Rectal smooth muscle tissue (tissue), 1 donor: ENCODE results near the gene RASSF5.
"Not testable (repeated sequence)": the region's sequence is repeated elsewhere in the genome, so short reads cannot be mapped to it uniquely, and the experiment has no call there.

Experiments
- H3K27ac ChIP-seq: one replicate; pipeline ENCODE4 v1.7.0; 2013; ENCODE audit warnings: low read depth, low read length, inconsistent platforms
- H3K27me3 ChIP-seq: one replicate; pipeline ENCODE4 v1.7.0; 2013; ENCODE audit warnings: low read length; ENCODE audit not compliant: control insufficient read depth, insufficient read depth
- H3K36me3 ChIP-seq: one replicate; pipeline ENCODE4 v1.7.0; 2013; ENCODE audit warnings: low read length; ENCODE audit not compliant: control insufficient read depth, insufficient read depth
- H3K4me1 ChIP-seq: one replicate; pipeline ENCODE4 v1.7.0; 2013; ENCODE audit warnings: low read length; ENCODE audit not compliant: control insufficient read depth, insufficient read depth
- H3K4me3 ChIP-seq: one replicate; pipeline ENCODE4 v1.7.0; 2013; ENCODE audit warnings: low read length
- H3K9ac ChIP-seq: one replicate; pipeline ENCODE4 v1.7.0; 2013; ENCODE audit warnings: low read length

The RASSF5 gene

DNA sequence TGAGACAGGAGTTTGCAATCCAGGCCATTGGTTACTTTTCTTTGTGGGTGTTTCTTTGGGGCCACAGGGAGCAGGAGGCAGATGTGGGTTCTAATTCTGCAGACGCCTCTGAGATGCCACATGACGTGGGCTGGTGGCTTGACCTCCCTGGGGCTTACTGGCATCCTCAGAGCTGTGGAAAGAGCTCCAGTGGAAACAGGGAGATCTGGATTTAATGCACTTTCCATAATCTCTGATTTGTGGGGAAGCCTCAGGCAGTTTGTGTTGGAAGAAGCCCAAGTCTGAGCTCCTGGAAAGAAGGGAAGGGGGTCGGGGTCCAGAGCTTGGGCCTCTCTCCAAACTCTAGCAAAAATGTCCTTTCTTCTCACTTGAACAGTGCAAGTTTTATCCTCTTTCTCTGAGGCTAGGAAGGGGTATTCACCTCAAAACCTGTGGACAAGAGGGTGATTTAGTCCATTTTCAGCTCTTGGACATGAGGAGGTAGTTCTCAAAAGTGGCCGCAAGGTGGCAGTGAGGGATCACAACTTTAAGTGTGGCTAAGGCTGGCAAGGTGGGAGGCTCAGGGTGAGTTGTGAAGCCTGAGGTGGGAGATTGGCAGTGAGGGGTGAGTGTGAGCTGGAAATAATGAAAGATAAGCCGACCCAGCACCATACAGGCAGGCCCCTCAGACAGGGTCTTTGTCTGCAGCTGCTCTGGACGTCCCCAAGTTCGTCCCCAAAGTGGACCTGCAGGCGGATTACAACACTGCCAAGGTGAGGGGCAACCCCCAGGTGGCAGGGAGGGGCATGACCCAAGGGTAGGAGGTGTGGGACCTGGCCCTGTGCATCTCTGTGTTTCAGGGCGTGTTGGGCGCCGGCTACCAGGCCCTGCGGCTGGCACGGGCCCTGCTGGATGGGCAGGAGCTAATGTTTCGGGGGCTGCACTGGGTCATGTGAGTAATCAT lies 27.9 kb upstream of the RASSF5 start:
- Histone ChIP-seq H3K4me1 (no peaks in the 10 kb centered on the region), H3K9ac (no peak overlapping the region), H3K4me3 (no peak overlapping the region), H3K36me3 (peaks cover 6% of the 10 kb centered on the region), H3K27ac (no peak overlapping the region), H3K27me3 (no peaks in the 10 kb centered on the region)

GRCh38 chr1:206480211-206480610 lies 27.1 kb upstream of the RASSF5 start:
- Histone ChIP-seq H3K27ac (no peak overlapping the region), H3K27me3 (no peaks in the 10 kb centered on the region), H3K9ac (no peak overlapping the region), H3K36me3 (peaks cover 6% of the 10 kb centered on the region), H3K4me3 (no peak overlapping the region), H3K4me1 (no peaks in the 10 kb centered on the region)

DNA sequence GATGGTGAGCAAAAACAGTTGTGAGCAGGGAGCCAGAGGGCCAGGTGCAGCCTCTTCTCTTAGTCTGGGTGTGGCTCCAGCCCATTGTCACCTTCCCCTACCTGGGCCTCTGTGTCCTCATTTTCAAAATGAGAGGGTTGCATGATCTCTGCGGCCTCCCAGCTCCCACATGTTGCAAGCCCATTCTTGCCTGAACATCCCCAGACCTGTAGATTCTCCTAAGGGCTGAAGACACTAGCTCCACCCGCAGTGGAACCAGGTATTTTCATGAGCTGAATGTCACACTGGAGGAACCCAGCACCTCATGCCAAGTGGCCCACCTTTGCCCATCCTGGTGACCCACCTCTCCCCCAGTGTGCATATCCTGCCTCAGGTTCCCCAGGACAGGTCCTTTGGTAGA lies 24.7 kb upstream of the RASSF5 start:
- Histone ChIP-seq H3K4me3 (no peak overlapping the region), H3K27ac (no peak overlapping the region), H3K27me3 (no peaks in the 10 kb centered on the region), H3K36me3 (peaks cover 4% of the 10 kb centered on the region), H3K4me1 (no peaks in the 10 kb centered on the region), H3K9ac (no peak overlapping the region)

- H3K4me1 ChIP-seq, H3K27me3 ChIP-seq, H3K4me3 ChIP-seq, H3K27ac ChIP-seq, H3K36me3 ChIP-seq, H3K9ac ChIP-seq: not testable (repeated sequence)
Observed at GRCh38 chr1:206483864-206484263, 23.5 kb upstream of the RASSF5 start.

DNA sequence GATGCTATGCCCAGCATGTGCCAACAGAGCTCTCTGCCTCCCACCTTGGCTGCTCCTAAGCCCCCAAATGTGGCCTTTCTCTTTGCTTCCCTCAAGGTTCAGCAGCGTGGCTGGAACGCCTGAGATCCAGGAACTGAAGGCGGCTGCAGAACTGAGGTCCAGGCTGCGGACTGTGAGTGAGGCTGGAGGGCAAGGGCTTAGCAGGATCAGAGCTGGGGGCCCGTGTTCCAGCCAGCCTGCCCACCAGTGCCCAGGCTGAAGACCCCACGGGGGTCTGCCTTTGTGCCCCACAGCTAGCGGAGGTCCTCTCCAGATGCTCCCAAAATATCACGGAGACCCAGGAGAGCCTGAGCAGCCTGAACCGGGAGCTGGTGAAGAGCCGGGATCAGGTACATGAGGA lies 22.4 kb upstream of the RASSF5 start:
- H3K9ac ChIP-seq = no peak overlapping the region
- no peak overlapping the region for H3K27ac ChIP-seq
- no peaks in the 10 kb centered on the region for H3K27me3 ChIP-seq
- H3K36me3 ChIP-seq = peaks cover 4% of the 10 kb centered on the region
- H3K4me1 ChIP-seq = no peaks in the 10 kb centered on the region
- no peak overlapping the region for H3K4me3 ChIP-seq

GRCh38 chr1:206486995-206487788 lies 20.1 kb upstream of the RASSF5 start:
- Histone ChIP-seq H3K27ac (no peak overlapping the region), H3K36me3 (no peaks in the 10 kb centered on the region), H3K27me3 (no peaks in the 10 kb centered on the region), H3K4me3 (no peak overlapping the region), H3K9ac (no peak overlapping the region), H3K4me1 (no peaks in the 10 kb centered on the region)

DNA sequence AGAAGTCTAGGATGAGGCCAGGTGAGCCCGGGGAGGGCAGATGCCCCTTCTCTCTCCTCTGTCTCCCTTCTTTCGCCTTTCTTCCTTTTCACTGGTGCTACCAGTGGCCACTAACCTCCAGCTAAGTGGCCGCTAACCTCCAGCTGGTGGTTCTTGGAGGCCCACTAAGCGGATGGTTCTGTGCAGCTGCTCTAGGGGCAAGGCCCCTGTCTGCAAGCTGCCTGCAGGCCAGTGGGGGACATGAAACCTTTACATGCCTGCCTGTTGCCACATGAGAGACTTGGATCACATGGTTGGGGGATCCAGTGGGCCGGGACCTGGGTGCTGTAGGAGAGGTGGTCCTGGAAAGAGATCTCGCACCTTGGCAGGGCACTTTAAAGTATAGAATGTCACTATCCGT lies 19.4 kb upstream of the RASSF5 start:
- H3K27me3 ChIP-seq = no peaks in the 10 kb centered on the region
- no peak overlapping the region for H3K27ac ChIP-seq
- H3K4me1 ChIP-seq = no peaks in the 10 kb centered on the region
- H3K36me3 ChIP-seq = peaks cover 2% of the 10 kb centered on the region
- no peak overlapping the region for H3K4me3 ChIP-seq
- no peak overlapping the region for H3K9ac ChIP-seq

DNA sequence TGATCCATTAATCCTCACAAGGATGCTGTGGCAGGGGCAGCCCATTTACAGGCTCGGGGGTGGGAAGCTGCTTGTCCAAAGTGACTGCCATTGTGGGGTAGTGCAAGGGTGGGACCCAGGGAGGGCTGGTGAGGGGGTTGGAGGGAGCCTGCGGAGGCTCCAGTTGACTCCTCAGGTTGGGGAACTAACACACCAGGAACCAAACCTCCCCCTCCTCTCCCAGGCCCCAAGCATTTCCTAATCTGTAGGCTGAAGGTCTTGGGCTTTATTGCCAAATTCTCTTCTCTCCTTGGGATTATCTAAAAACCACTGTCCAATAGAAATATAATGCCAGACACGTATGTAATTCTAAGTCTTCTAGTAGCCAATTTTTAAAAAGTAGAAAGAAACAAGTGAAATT lies 18.9 kb upstream of the RASSF5 start:
- peaks cover 3% of the 10 kb centered on the region for H3K36me3 ChIP-seq
- H3K9ac ChIP-seq = no peak overlapping the region
- no peak overlapping the region for H3K4me3 ChIP-seq
- no peak overlapping the region for H3K27ac ChIP-seq
- no peaks in the 10 kb centered on the region for H3K27me3 ChIP-seq
- H3K4me1 ChIP-seq = no peaks in the 10 kb centered on the region

DNA sequence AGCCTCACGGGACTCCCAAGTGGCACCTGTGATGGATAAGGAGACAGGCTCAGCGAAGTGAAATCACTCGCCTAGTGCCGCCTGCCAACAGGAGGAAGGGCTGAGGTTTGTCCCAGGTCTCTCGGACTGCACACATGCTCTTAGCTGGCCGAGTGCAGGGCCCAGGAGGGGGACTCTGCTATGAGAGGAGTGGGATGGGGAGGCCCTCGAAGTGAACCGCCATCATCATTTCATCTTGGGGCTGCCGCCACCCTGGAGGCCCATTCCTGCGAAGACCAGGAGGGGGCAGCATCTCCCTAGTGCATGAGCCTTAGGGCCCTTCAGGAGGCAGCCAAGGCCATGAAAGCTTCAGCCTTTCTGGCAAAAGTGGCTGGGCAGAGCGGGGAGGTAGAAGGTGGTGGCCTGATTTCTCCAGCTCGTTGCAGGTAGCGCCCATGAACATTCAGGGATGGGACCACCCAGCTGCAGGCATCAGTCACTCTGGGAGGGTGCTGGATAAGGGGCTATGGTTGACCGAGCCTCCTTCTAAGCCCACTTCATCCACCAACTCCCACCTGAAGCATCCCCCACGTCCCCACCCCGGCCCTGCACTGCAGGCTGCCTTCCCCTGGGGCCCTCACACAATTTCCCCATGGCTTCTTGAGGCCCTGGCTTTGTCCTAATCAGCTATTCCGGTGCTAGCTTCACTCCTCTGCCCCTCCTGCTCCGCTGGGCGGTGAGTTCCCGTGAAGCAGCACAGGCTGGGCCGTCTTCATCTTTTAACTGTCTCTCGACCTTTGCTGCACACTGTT lies 17.2 kb upstream of the RASSF5 start:
- peaks cover 7% of the 10 kb centered on the region for H3K36me3 ChIP-seq
- H3K4me3 ChIP-seq = no peak overlapping the region
- H3K27ac ChIP-seq = no peak overlapping the region
- no peaks in the 10 kb centered on the region for H3K27me3 ChIP-seq
- H3K9ac ChIP-seq = no peak overlapping the region
- peaks cover 4% of the 10 kb centered on the region for H3K4me1 ChIP-seq

GRCh38 chr1:206490771-206491405 lies 16.4 kb upstream of the RASSF5 start:
- Histone ChIP-seq H3K4me3 (no peak overlapping the region), H3K9ac (no peak overlapping the region), H3K4me1 (peaks cover 8% of the 10 kb centered on the region), H3K27me3 (no peaks in the 10 kb centered on the region), H3K27ac (no peak overlapping the region), H3K36me3 (peaks cover 7% of the 10 kb centered on the region)

DNA sequence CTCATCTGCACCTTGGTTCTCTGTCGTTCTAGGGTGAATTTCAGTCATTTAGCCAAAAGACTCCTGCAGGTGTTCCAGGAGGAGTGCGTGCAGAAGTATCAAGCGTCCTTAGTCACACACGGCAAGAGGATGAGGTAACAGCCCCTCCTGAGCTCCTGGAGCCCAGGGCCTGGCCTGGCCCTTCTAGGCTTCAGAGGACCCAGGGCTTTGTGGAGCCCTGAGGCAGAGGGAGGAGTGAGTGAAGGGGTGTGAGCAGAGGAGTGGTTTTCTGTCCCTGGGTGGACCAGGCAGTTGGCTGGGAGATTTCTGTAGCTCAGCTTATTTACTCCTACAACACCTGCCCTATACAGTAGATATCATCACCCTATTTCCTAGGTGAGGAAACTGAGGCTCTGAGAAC lies 15.7 kb upstream of the RASSF5 start:
- Histone ChIP-seq H3K4me1 (peaks cover 8% of the 10 kb centered on the region), H3K27me3 (no peaks in the 10 kb centered on the region), H3K36me3 (peaks cover 7% of the 10 kb centered on the region), H3K9ac (no peak overlapping the region), H3K4me3 (no peak overlapping the region), H3K27ac (no peak overlapping the region)

GRCh38 chr1:206492589-206492988 lies 14.7 kb upstream of the RASSF5 start:
- Histone ChIP-seq H3K27ac (no peak overlapping the region), H3K27me3 (no peaks in the 10 kb centered on the region), H3K36me3 (peaks cover 7% of the 10 kb centered on the region), H3K9ac (no peak overlapping the region), H3K4me1 (peaks cover 8% of the 10 kb centered on the region), H3K4me3 (no peak overlapping the region)
